IMR-90 (cell line): ENCODE data around the gene CKAP4.

Experiments used
- BHLHE40 ChIP-seq: fragments of 150-350 bp; IDR thresholded peaks from 2 replicates; pipeline ENCODE4 v1.6.1; 2016; ENCODE audit warnings: mild to moderate bottlenecking, low read depth, low read length
- CEBPB ChIP-seq: IDR thresholded peaks from 2 replicates; pipeline ENCODE4 v1.6.1; 2012; ENCODE audit warnings: low read depth, low read length, improper control_type of control experiment
- MAFK ChIP-seq: IDR thresholded peaks from 2 replicates; pipeline ENCODE4 v1.6.1; 2012; ENCODE audit warnings: low read depth, low read length, improper control_type of control experiment
- NFE2L2 ChIP-seq: fragments of 150-350 bp; IDR thresholded peaks from 2 replicates; pipeline ENCODE4 v1.6.1; 2016; ENCODE audit warnings: low read depth, mild to moderate bottlenecking, low read length
- POLR2A ChIP-seq: IDR thresholded peaks from 2 replicates; pipeline ENCODE4 v1.6.1; 2012; ENCODE audit warnings: mild to moderate bottlenecking, low read depth, low read length
- RFX5 ChIP-seq: IDR thresholded peaks from 2 replicates; pipeline ENCODE4 v1.8.0; 2012; ENCODE audit warnings: low read depth, mild to moderate bottlenecking, low read length, moderate library complexity
- TF ChIP-seq, protein P1 (sequence below): conservative IDR thresholded peaks from 2 replicates; pipeline ENCODE4 v1.5.1; 2012; ENCODE audit warnings: mild to moderate bottlenecking, low read depth, low read length, improper control_type of control experiment

- TF ChIP-seq, protein P1, sequence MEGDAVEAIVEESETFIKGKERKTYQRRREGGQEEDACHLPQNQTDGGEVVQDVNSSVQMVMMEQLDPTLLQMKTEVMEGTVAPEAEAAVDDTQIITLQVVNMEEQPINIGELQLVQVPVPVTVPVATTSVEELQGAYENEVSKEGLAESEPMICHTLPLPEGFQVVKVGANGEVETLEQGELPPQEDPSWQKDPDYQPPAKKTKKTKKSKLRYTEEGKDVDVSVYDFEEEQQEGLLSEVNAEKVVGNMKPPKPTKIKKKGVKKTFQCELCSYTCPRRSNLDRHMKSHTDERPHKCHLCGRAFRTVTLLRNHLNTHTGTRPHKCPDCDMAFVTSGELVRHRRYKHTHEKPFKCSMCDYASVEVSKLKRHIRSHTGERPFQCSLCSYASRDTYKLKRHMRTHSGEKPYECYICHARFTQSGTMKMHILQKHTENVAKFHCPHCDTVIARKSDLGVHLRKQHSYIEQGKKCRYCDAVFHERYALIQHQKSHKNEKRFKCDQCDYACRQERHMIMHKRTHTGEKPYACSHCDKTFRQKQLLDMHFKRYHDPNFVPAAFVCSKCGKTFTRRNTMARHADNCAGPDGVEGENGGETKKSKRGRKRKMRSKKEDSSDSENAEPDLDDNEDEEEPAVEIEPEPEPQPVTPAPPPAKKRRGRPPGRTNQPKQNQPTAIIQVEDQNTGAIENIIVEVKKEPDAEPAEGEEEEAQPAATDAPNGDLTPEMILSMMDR: no peak
- TF ChIP-seq CEBPB (no peak), POLR2A (no peak), RFX5 (no peak), BHLHE40 (no peak), NFE2L2 (no peak), MAFK (no peak)
These were observed 23.5 kb downstream of the CKAP4 start for GRCh38 chr12:106224355-106224706.
